ENCODE measurements around the gene OSBPL8. TPM values are rescaled to one million over a fixed set of nuclear protein-coding genes. Genes with fewer than 3 reads are reported as not detected.

Gene OSBPL8
- total and polyA plus RNA-seq, 2 donors (not counting 1 experiment from before 2014, with no cell fraction given) = 89.6 to 240 TPM

- no peaks in the 10 kb centered on the region for H3K4me1 ChIP-seq (ENCODE audit: control insufficient read depth, extremely low read depth, insufficient read depth, low read length)
- DNase-seq (ENCODE audit: low read depth in 2 of 2) = peak in 1 of 2 donors; percentile 67
- H3K4me2 ChIP-seq (ENCODE audit: extremely low read depth, insufficient read depth, low read length) = no peak overlapping the region
- no peak overlapping the region for H3K27ac ChIP-seq (ENCODE audit: insufficient read depth, low read length)
- H3K79me2 ChIP-seq (ENCODE audit: control insufficient read depth, insufficient read depth, low read length) = peaks cover 3% of the 10 kb centered on the region
- H2AFZ ChIP-seq (ENCODE audit: low read length) = no peak overlapping the region
- no peak overlapping the region for H3K9ac ChIP-seq (ENCODE audit: insufficient read depth, low read length)
- H4K20me1 ChIP-seq (ENCODE audit: control insufficient read depth, extremely low read depth, insufficient read depth, low read length) = no peaks in the 10 kb centered on the region
- TF ChIP-seq EZH2 (IDR thresholded peaks at IDR 0.05; ENCODE audit: low read length, missing control alignments) (no peak), CTCF (conservative IDR thresholded peaks at IDR 0.05 in 1 of 2, IDR thresholded peaks at IDR 0.05 in 1 of 2; ENCODE audit: low read depth in 1 of 2, low read length in 2 of 2) (no peak)
- H3K36me3 ChIP-seq (ENCODE audit: control insufficient read depth, insufficient read depth, low read length) = no peaks in the 10 kb centered on the region
- H3K9me3 ChIP-seq (ENCODE audit: control insufficient read depth, insufficient read depth, low read depth, low read length) = no peaks in the 10 kb centered on the region
- no peaks in the 10 kb centered on the region for H3K27me3 ChIP-seq (ENCODE audit: control insufficient read depth, insufficient read depth, low read length)
- H3K4me3 ChIP-seq (replicated peaks in 1 of 4; ENCODE audit: control extremely low read depth in 1 of 4, insufficient read depth in 1 of 4, low read depth in 3 of 4, low read length in 4 of 4) = no peak overlapping the region
Measured at GRCh38 chr12:76489737-76490136, 69.8 kb downstream of the OSBPL8 start.

DNA sequence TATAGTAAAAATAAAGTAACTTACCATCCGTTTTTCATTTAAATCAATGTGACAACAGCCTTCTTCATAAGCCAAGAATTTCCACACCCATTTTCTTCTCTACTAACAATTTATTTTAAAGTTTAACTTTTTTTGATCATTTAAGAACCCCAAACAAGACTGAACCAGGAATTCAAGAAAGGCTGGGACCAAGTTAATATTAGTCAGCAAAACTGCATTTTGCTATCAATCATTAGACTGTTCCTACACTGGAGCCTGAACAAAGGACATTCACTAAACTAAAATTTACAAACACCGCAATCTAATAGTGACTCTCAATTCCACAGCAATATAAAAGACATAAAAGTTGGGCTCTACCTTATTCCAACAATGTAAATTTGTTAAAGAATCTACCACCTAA is 73.6 kb downstream of the OSBPL8 start:
- H2AFZ ChIP-seq (ENCODE audit: low read length) = no peak overlapping the region
- H3K79me2 ChIP-seq (ENCODE audit: control insufficient read depth, insufficient read depth, low read length) = peaks cover 3% of the 10 kb centered on the region
- H3K4me1 ChIP-seq (ENCODE audit: control insufficient read depth, extremely low read depth, insufficient read depth, low read length) = no peaks in the 10 kb centered on the region
- DNase-seq (ENCODE audit: low read depth in 2 of 2) = no peak
- no peaks in the 10 kb centered on the region for H3K36me3 ChIP-seq (ENCODE audit: control insufficient read depth, insufficient read depth, low read length)
- H3K9me3 ChIP-seq (ENCODE audit: control insufficient read depth, insufficient read depth, low read depth, low read length) = no peaks in the 10 kb centered on the region
- no peaks in the 10 kb centered on the region for H3K27me3 ChIP-seq (ENCODE audit: control insufficient read depth, insufficient read depth, low read length)
- H3K27ac ChIP-seq (ENCODE audit: insufficient read depth, low read length) = no peak overlapping the region
- no peak overlapping the region for H3K4me3 ChIP-seq (replicated peaks in 1 of 4; ENCODE audit: control extremely low read depth in 1 of 4, insufficient read depth in 1 of 4, low read depth in 3 of 4, low read length in 4 of 4)
- H3K9ac ChIP-seq (ENCODE audit: insufficient read depth, low read length) = no peak overlapping the region
- TF ChIP-seq EZH2 (IDR thresholded peaks at IDR 0.05; ENCODE audit: low read length, missing control alignments) (no peak), CTCF (conservative IDR thresholded peaks at IDR 0.05 in 1 of 2, IDR thresholded peaks at IDR 0.05 in 1 of 2; ENCODE audit: low read depth in 1 of 2, low read length in 2 of 2) (no peak)
- H4K20me1 ChIP-seq (ENCODE audit: control insufficient read depth, extremely low read depth, insufficient read depth, low read length) = no peaks in the 10 kb centered on the region
- no peak overlapping the region for H3K4me2 ChIP-seq (ENCODE audit: extremely low read depth, insufficient read depth, low read length)

DNA sequence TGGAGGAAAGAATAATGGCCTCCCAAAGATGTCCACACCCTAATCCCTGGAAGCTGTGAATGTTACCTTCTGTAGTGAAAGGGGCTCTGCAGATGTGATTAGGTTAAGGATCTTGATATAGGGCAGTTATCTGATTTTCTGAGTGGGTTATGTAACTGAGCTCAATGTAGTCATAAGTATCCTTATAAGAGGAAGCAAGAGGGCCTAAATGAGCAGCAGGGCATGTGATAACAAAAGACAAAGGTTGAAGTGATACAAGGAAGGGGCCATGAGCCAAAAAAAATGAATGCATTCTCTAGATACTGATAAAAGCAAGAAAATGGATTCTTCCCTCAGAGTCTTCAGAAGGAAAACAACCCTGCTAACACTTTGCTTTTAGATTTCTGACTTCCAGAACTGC is 78.8 kb downstream of the OSBPL8 start:
- DNase-seq (ENCODE audit: low read depth in 2 of 2) = no peak
- no peak for TF ChIP-seq EZH2 (IDR thresholded peaks at IDR 0.05; ENCODE audit: low read length, missing control alignments)
- no peak for TF ChIP-seq CTCF (conservative IDR thresholded peaks at IDR 0.05 in 1 of 2, IDR thresholded peaks at IDR 0.05 in 1 of 2; ENCODE audit: low read depth in 1 of 2, low read length in 2 of 2)
- peaks cover 2% of the 10 kb centered on the region for H3K79me2 ChIP-seq (ENCODE audit: control insufficient read depth, insufficient read depth, low read length)
- H3K4me3 ChIP-seq (replicated peaks in 1 of 4; ENCODE audit: control extremely low read depth in 1 of 4, insufficient read depth in 1 of 4, low read depth in 3 of 4, low read length in 4 of 4) = no peak overlapping the region
- H4K20me1 ChIP-seq (ENCODE audit: control insufficient read depth, extremely low read depth, insufficient read depth, low read length) = no peaks in the 10 kb centered on the region
- no peaks in the 10 kb centered on the region for H3K36me3 ChIP-seq (ENCODE audit: control insufficient read depth, insufficient read depth, low read length)
- no peak overlapping the region for H3K27ac ChIP-seq (ENCODE audit: insufficient read depth, low read length)
- no peak overlapping the region for H3K4me2 ChIP-seq (ENCODE audit: extremely low read depth, insufficient read depth, low read length)
- H3K27me3 ChIP-seq (ENCODE audit: control insufficient read depth, insufficient read depth, low read length) = no peaks in the 10 kb centered on the region
- no peak overlapping the region for H3K9ac ChIP-seq (ENCODE audit: insufficient read depth, low read length)
- H2AFZ ChIP-seq (ENCODE audit: low read length) = no peak overlapping the region
- no peaks in the 10 kb centered on the region for H3K4me1 ChIP-seq (ENCODE audit: control insufficient read depth, extremely low read depth, insufficient read depth, low read length)
- H3K9me3 ChIP-seq (ENCODE audit: control insufficient read depth, insufficient read depth, low read depth, low read length) = no peaks in the 10 kb centered on the region
